A549 (cell line): ENCODE results near the gene MAP2K1. TPM values are rescaled to one million over a fixed set of nuclear protein-coding genes. Genes with fewer than 3 reads are reported as not detected.
A peak's percentile ranks its signal among the peaks of the same experiment; 100 is the strongest.

Experiments
- ATAC-seq, 2 experiments: fragments of 200-7000 bp in 1 of 2; fragments of >200 bp in 1 of 2; cut with Nextera tagmentation in 1 of 2; cut with Tn5 transposase in 1 of 2; 3 replicates each; pipeline versions ENCODE4 v1.8.0 to v1.9.1; 2018 to 2020; ENCODE audit warnings: mild to moderate bottlenecking in 1 of 2, moderate library complexity in 1 of 2
- CTCF ChIA-PET: fragments of 300-600 bp; sonication (Branson Sonifier 250); formaldehyde crosslinking; extraction: SDS; loops from one replicate; lab custom pipeline; 2021; ENCODE audit warnings: antibody characterized with exemption, inconsistent platforms; lab: Yijun Ruan, JAX
- POLR2A ChIA-PET: fragments of 350-600 bp; formaldehyde crosslinking; extraction: SDS; loops from one replicate; lab custom pipeline; 2021; ENCODE audit warnings: antibody characterized with exemption, inconsistent platforms; lab: Yijun Ruan, JAX
- DNase-seq, 2 experiments: peaks; one replicate each; pipeline versions ENCODE4 v3.0.0 to v3.0.0-alpha.2; 2011 to 2016; ENCODE audit warnings: low read depth in 1 of 2, low spot score in 1 of 2
- FAIRE-seq: peaks from 2 replicates; lab custom pipeline; 2011; peaks lifted over from hg19 to GRCh38; lab: Jason Lieb, UNC
- H3K27ac ChIP-seq, 2 experiments: fragments of >200 bp; sonication (Bioruptor Twin); formaldehyde crosslinking; 3 replicates each; pipeline ENCODE4 v1.5.1; 2016 to 2017
- H3K4me1 ChIP-seq: fragments of >200 bp; sonication (Bioruptor Twin); formaldehyde crosslinking; 3 replicates; pipeline ENCODE4 v1.6.1; 2016
- H3K4me2 ChIP-seq: fragments of >200 bp; sonication (Bioruptor Twin); formaldehyde crosslinking; 3 replicates; pipeline ENCODE4 v1.6.1; 2016
- H3K4me3 ChIP-seq: fragments of >200 bp; sonication (Bioruptor Twin); formaldehyde crosslinking; 3 replicates; pipeline ENCODE4 v1.5.1; 2016
- H3K9me3 ChIP-seq: fragments of >200 bp; sonication (Bioruptor Twin); formaldehyde crosslinking; 3 replicates; pipeline ENCODE4 v1.6.1; 2016
- BCL3 ChIP-seq: fragments of >200 bp; sonication (Bioruptor Twin); formaldehyde crosslinking; IDR thresholded peaks from 3 replicates; pipeline ENCODE4 v1.6.1; 2016
- CBX8 ChIP-seq: fragments of 200-600 bp; sonication (generic); IDR thresholded peaks from 2 replicates; pipeline ENCODE4 v1.6.1; 2016
- CHD4 ChIP-seq: fragments of 200-600 bp; sonication (generic); IDR thresholded peaks from 2 replicates; pipeline ENCODE4 v1.6.1; 2016; ENCODE audit warnings: antibody characterized with exemption, mild to moderate bottlenecking, borderline replicate concordance
- E2F6 ChIP-seq: IDR thresholded peaks from 2 replicates; pipeline ENCODE4 v1.6.1; 2012; ENCODE audit warnings: low read depth, borderline replicate concordance
- ELK1 ChIP-seq: fragments of 150-350 bp; IDR thresholded peaks from 2 replicates; pipeline ENCODE4 v1.6.1; 2014; ENCODE audit warnings: low read depth, mild to moderate bottlenecking, low read length
- EP300 ChIP-seq, 2 experiments: fragments of >200 bp; sonication (Bioruptor Twin); formaldehyde crosslinking; IDR thresholded peaks; 2 replicates in 1 of 2; 3 replicates in 1 of 2; pipeline ENCODE4 v1.6.1; 2016 to 2017
- FOSB ChIP-seq: fragments of 250-450 bp; sonication (Bioruptor Pico); IDR thresholded peaks from 2 replicates; pipeline ENCODE4 v1.5.0; 2020; ENCODE audit warnings: mild to moderate bottlenecking, moderate library complexity
- FOXS1 ChIP-seq: fragments of 250-450 bp; sonication (Bioruptor Pico); IDR thresholded peaks from 2 replicates; pipeline ENCODE4 v1.5.0; 2020; ENCODE audit warnings: mild to moderate bottlenecking, moderate library complexity
- GATA3 ChIP-seq: IDR thresholded peaks from 2 replicates; pipeline ENCODE4 v1.6.1; 2012; ENCODE audit warnings: borderline replicate concordance
- HDAC2 ChIP-seq: fragments of 200-600 bp; sonication (generic); IDR thresholded peaks from 2 replicates; pipeline ENCODE4 v1.6.1; 2016
- HES2 ChIP-seq: fragments of >200 bp; sonication (Bioruptor Twin); formaldehyde crosslinking; IDR thresholded peaks from 2 replicates; pipeline ENCODE4 v1.6.1; 2016
- HOXA7 ChIP-seq: fragments of 250-450 bp; sonication (Bioruptor Pico); IDR thresholded peaks from 2 replicates; pipeline ENCODE4 v1.5.0; 2020; ENCODE audit warnings: mild to moderate bottlenecking, moderate library complexity
- HOXB13 ChIP-seq: fragments of 250-450 bp; sonication (Bioruptor Pico); IDR thresholded peaks from 2 replicates; pipeline ENCODE4 v1.5.0; 2020; ENCODE audit warnings: low read depth, mild to moderate bottlenecking, moderate library complexity
- HOXB5 ChIP-seq: fragments of 250-450 bp; sonication (Bioruptor Pico); IDR thresholded peaks from 2 replicates; pipeline ENCODE4 v1.5.0; 2020; ENCODE audit warnings: mild to moderate bottlenecking, moderate library complexity
- JUN ChIP-seq, 2 experiments: fragments of >200 bp; sonication (Bioruptor Twin); formaldehyde crosslinking; IDR thresholded peaks; 2 replicates in 1 of 2; 3 replicates in 1 of 2; pipeline ENCODE4 v1.6.1; 2016 to 2017
- KDM5A ChIP-seq: fragments of 200-600 bp; sonication (generic); IDR thresholded peaks from 2 replicates; pipeline ENCODE4 v1.6.1; 2016; ENCODE audit warnings: antibody characterized with exemption, mild to moderate bottlenecking
- MAFK ChIP-seq: fragments of 450-650 bp; IDR thresholded peaks from 2 replicates; pipeline ENCODE4 v1.6.1; 2014; ENCODE audit not compliant: partially characterized antibody
- NFE2L2 ChIP-seq: fragments of 150-350 bp; conservative IDR thresholded peaks from 2 replicates; pipeline ENCODE4 v1.6.1; 2014; ENCODE audit warnings: low read length
- PHF8 ChIP-seq: fragments of 200-600 bp; sonication (generic); IDR thresholded peaks from 2 replicates; pipeline ENCODE4 v1.6.1; 2016; ENCODE audit warnings: low read depth, mild to moderate bottlenecking, antibody characterized with exemption, moderate library complexity, borderline replicate concordance
- POLR2AphosphoS2 ChIP-seq: conservative IDR thresholded peaks from 2 replicates; pipeline ENCODE4 v1.6.1; 2012; ENCODE audit warnings: low read length, improper control_type of control experiment, inconsistent platforms
- RCOR1 ChIP-seq: fragments of 150-350 bp; IDR thresholded peaks from 2 replicates; pipeline ENCODE4 v1.6.1; 2014; ENCODE audit warnings: antibody characterized with exemption, low read length, low read depth
- RFX5 ChIP-seq: fragments of 450-650 bp; IDR thresholded peaks from 2 replicates; pipeline ENCODE4 v1.7.1; 2014; ENCODE audit warnings: antibody characterized with exemption, mild to moderate bottlenecking, moderate library complexity
- TFCP2L1 ChIP-seq: fragments of 250-450 bp; sonication (Bioruptor Pico); IDR thresholded peaks from 2 replicates; pipeline ENCODE4 v1.5.0; 2021; ENCODE audit warnings: mild to moderate bottlenecking
- ZNF302 ChIP-seq: fragments of 250-450 bp; sonication (Bioruptor Pico); IDR thresholded peaks from 2 replicates; pipeline ENCODE4 v1.9.0; 2021; ENCODE audit warnings: inconsistent platforms, mild to moderate bottlenecking, moderate library complexity
- WGBS: methylation state at CpG from one replicate; pipeline ENCODE4 v1.1.6; 2017; ENCODE audit errors: missing lambda C conversion rate; 5-methylcytosine and 5-hydroxymethylcytosine counted together
- polyA plus RNA-seq, 4 experiments: library from polyadenylated mRNA; depleted of rRNA in 3 of 4; stranded (reverse); fragments of >200 nt; fragmentation: RNase III in 1 of 4; extraction: RNeasy Plus Mini Kit Qiagen cat#74134 plus additional on column Dnase treatment in 1 of 4; gene quantifications; 2 replicates in 3 of 4; 3 replicates in 1 of 4; pipeline ENCODE4 v1.2.3, GENCODE V29; 2011 to 2017

MAP2K1 gene
- polyA plus RNA-seq, 2 of the 4 experiments (the other 2 are of a cell fraction) = 30.3 to 41.9 TPM

GRCh38 chr15:66394472-66394871 is 7.8 kb downstream of the MAP2K1 start:
- H3K27ac ChIP-seq = no peak overlapping the region
- no peak for DNase-seq
- POLR2A ChIA-PET = no interaction called here
- ATAC-seq = no peak
- H3K9me3 ChIP-seq = no peaks in the 10 kb centered on the region
- H3K4me2 ChIP-seq = no peak overlapping the region
- peaks cover 15% of the 10 kb centered on the region; the same call in 2 of the 3 replicates for H3K4me1 ChIP-seq
- CTCF ChIA-PET = interaction anchor here (0.9 kb wide), 1 partner anchor 29 kb away, joined by 4 read pairs; no protein-coding TSS in a partner anchor
- no peak for FAIRE-seq
- TF ChIP-seq FOXS1 (CRISPR knock-in tag) = no peak
- no peak for TF ChIP-seq JUN (IDR thresholded peaks at IDR 0.05)
- no peak for TF ChIP-seq POLR2AphosphoS2
- no peak for TF ChIP-seq MAFK
- TF ChIP-seq EP300 (IDR thresholded peaks at IDR 0.05) = no peak
- no peak for TF ChIP-seq HES2
- TF ChIP-seq PHF8 = no peak
- no peak for TF ChIP-seq FOSB (CRISPR knock-in tag)
- no peak for TF ChIP-seq HDAC2
- TF ChIP-seq ZNF302 = no peak
- no peak for TF ChIP-seq HOXB13
- TF ChIP-seq ELK1 = no peak
- no peak for TF ChIP-seq CBX8
- no peak for TF ChIP-seq NFE2L2
- H3K4me3 ChIP-seq = no peak overlapping the region
- 92% methylated on average over 1 of the region's 1 CpG for WGBS

- 97% methylated on average over 1 of the region's 1 CpG for WGBS
- no peaks in the 10 kb centered on the region for H3K9me3 ChIP-seq
- CTCF ChIA-PET = interaction anchor here (0.7 to 0.9 kb wide), 2 partner anchors 29 to 39 kb away, joined by 3 to 4 read pairs; no protein-coding TSS in a partner anchor
- no peak for TF ChIP-seq E2F6
- H3K4me2 ChIP-seq = no peak overlapping the region
- POLR2A ChIA-PET = no interaction called here
- ATAC-seq = peak in 1 of 2 experiments; percentile 74; a peak in 3 of 6 replicates
- no peak overlapping the region for H3K27ac ChIP-seq
- no peak for FAIRE-seq
- H3K4me3 ChIP-seq = no peak overlapping the region
- H3K4me1 ChIP-seq = peaks cover 11% of the 10 kb centered on the region; the same call in 2 of the 3 replicates
- no peak for DNase-seq
Observed at GRCh38 chr15:66394915-66395314, 8.2 kb downstream of the MAP2K1 start.

- no peak overlapping the region for H3K4me2 ChIP-seq
- TF ChIP-seq KDM5A = no peak
- TF ChIP-seq HOXB5 = no peak
- TF ChIP-seq GATA3 = no peak
- no peak for TF ChIP-seq CHD4
- TF ChIP-seq HOXA7 (CRISPR knock-in tag) = no peak
- no peak for TF ChIP-seq PHF8
- TF ChIP-seq TFCP2L1 (CRISPR knock-in tag) = no peak
- TF ChIP-seq RCOR1 = no peak
- no peak for TF ChIP-seq BCL3
- no peak for TF ChIP-seq RFX5
- POLR2A ChIA-PET = no interaction called here
- CTCF ChIA-PET = interaction anchor here (2.9 kb wide), 1 partner anchor 12 kb away, joined by 16 read pairs; the partner anchor contains the start of gene MAP2K1
- H3K9me3 ChIP-seq = no peaks in the 10 kb centered on the region
- ATAC-seq (no peak), DNase-seq (no peak), FAIRE-seq (no peak)
- H3K4me3 ChIP-seq = no peak overlapping the region
- peaks cover 20% of the 10 kb centered on the region for H3K4me1 ChIP-seq
- H3K27ac ChIP-seq = no peak overlapping the region
- WGBS = 88% methylated on average over 8 of the region's 8 CpGs
Observed at GRCh38 chr15:66399276-66399675, 12.6 kb downstream of the MAP2K1 start.
